Measurements from ENCODE around the gene GAL3ST3.

The GAL3ST3 gene

GRCh38 chr11:66001942-66002647 lies 46.9 kb downstream of the GAL3ST3 start, which contains the start of the genes BANF1 and EIF1AD:
BANF1 (plus strand) TSS chr11:66002503; CDS start chr11:66003251, 748 bp downstream.
EIF1AD (minus strand) TSS chr11:66002157; CDS start chr11:66000389, 1,768 bp downstream.
- peak; percentile 88 for DNase-seq (ENCODE audit: extremely low spot score)
- CTCF ChIA-PET, result interaction anchor here (1.0 kb wide), 1 partner anchor 142 kb away, joined by 3 read pairs; no protein-coding TSS in a partner anchor
- peak; percentile 73 for TF ChIP-seq PKNOX1 (IDR thresholded peaks at IDR 0.05)
- TF ChIP-seq L3MBTL2 (conservative IDR thresholded peaks at IDR 0.05), result peak; percentile 86
- TF ChIP-seq ZNF384 (IDR thresholded peaks at IDR 0.05), result no peak
- TF ChIP-seq FOXK2 (IDR thresholded peaks at IDR 0.05), result peak; percentile 49; the same call in 1 of the 2 replicates
- TF ChIP-seq FOXA1 (IDR thresholded peaks at IDR 0.05), result no peak
- no peak for TF ChIP-seq LEF1 (IDR thresholded peaks at IDR 0.05; ENCODE audit: borderline replicate concordance)
- peak; percentile 94 for TF ChIP-seq CTBP1 (IDR thresholded peaks at IDR 0.05; ENCODE audit: borderline replicate concordance)
- TF ChIP-seq ARNT (IDR thresholded peaks at IDR 0.05), result 0 out of 2 replicates have a peak, but pooled peaks have one; percentile 43
- no peak for TF ChIP-seq SP1 (IDR thresholded peaks at IDR 0.05)
- TF ChIP-seq BHLHE40 (IDR thresholded peaks at IDR 0.05; ENCODE audit: borderline replicate concordance), result no peak
- TF ChIP-seq HDGF (IDR thresholded peaks at IDR 0.05; ENCODE audit: borderline replicate concordance), result no peak
- peak; percentile 90 for TF ChIP-seq ELF4 (IDR thresholded peaks at IDR 0.05)
- no peak for TF ChIP-seq SUZ12 (IDR thresholded peaks at IDR 0.05)
- TF ChIP-seq TARDBP (IDR thresholded peaks at IDR 0.05), result no peak
- no peak for TF ChIP-seq NFRKB (IDR thresholded peaks at IDR 0.05)
- no peak for TF ChIP-seq FOXM1 (IDR thresholded peaks at IDR 0.05; ENCODE audit: borderline replicate concordance)
- POLR2A ChIA-PET, result interaction anchor here (0.6 to 1.5 kb wide), 14 partner anchors 11 to 387 kb away, joined by 3 to 9 read pairs (median 4); partner anchors contain the start of genes CCDC85B, FIBP, MUS81 and PCNX3

DNA sequence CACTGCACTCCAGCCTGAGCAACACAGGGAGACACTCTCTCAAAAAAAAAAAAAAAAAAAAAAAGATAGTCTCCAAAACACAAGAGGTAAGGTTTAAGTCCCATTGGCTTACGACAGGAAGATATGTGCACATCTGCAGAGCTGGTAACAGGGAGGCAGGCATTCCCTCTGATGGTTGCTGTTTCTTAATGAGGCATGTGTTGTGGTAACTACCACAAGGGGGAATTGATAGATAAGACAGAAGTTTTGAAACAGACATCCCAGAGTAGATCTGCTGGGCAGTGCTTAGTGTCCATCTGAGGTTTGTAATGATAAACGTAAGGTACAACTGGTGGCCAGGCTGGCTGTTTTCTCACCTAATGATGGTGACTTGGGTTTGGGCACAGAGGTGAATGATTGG lies 51.7 kb downstream of the GAL3ST3 start:
- no peak for TF ChIP-seq HDGF (IDR thresholded peaks at IDR 0.05; ENCODE audit: borderline replicate concordance)
- TF ChIP-seq NFRKB (IDR thresholded peaks at IDR 0.05), result no peak
- TF ChIP-seq ELF4 (IDR thresholded peaks at IDR 0.05), result no peak
- TF ChIP-seq CTBP1 (IDR thresholded peaks at IDR 0.05; ENCODE audit: borderline replicate concordance), result no peak
- TF ChIP-seq PKNOX1 (IDR thresholded peaks at IDR 0.05), result no peak
- TF ChIP-seq L3MBTL2 (conservative IDR thresholded peaks at IDR 0.05), result no peak
- no peak for TF ChIP-seq ZNF384 (IDR thresholded peaks at IDR 0.05)
- no peak for TF ChIP-seq TARDBP (IDR thresholded peaks at IDR 0.05)
- TF ChIP-seq LEF1 (IDR thresholded peaks at IDR 0.05; ENCODE audit: borderline replicate concordance), result no peak
- TF ChIP-seq FOXK2 (IDR thresholded peaks at IDR 0.05), result no peak
- TF ChIP-seq ARNT (IDR thresholded peaks at IDR 0.05), result no peak
- TF ChIP-seq SP1 (IDR thresholded peaks at IDR 0.05), result no peak
- TF ChIP-seq FOXM1 (IDR thresholded peaks at IDR 0.05; ENCODE audit: borderline replicate concordance), result no peak
- no peak for TF ChIP-seq SUZ12 (IDR thresholded peaks at IDR 0.05)
- no peak for TF ChIP-seq BHLHE40 (IDR thresholded peaks at IDR 0.05; ENCODE audit: borderline replicate concordance)
- TF ChIP-seq FOXA1 (IDR thresholded peaks at IDR 0.05), result no peak
- POLR2A ChIA-PET, result no interaction called here
- DNase-seq (ENCODE audit: extremely low spot score), result no peak
- CTCF ChIA-PET, result no interaction called here

GRCh38 chr11:65992056-65992455 lies 56.9 kb downstream of the GAL3ST3 start:
- ChIA-PET POLR2A (no interaction called here), CTCF (interaction anchor here (0.9 to 1.8 kb wide), 4 partner anchors 30 to 281 kb away, joined by 3 to 4 read pairs (median 4); partner anchors contain the start of genes KAT5 and MUS81)
- DNase-seq (ENCODE audit: extremely low spot score), result no peak
- TF ChIP-seq BHLHE40 (IDR thresholded peaks at IDR 0.05; ENCODE audit: borderline replicate concordance) (no peak), SP1 (IDR thresholded peaks at IDR 0.05) (no peak), FOXA1 (IDR thresholded peaks at IDR 0.05) (no peak), LEF1 (IDR thresholded peaks at IDR 0.05; ENCODE audit: borderline replicate concordance) (no peak), TARDBP (IDR thresholded peaks at IDR 0.05) (no peak), FOXM1 (IDR thresholded peaks at IDR 0.05; ENCODE audit: borderline replicate concordance) (no peak), NFRKB (IDR thresholded peaks at IDR 0.05) (no peak), ARNT (IDR thresholded peaks at IDR 0.05) (no peak), L3MBTL2 (conservative IDR thresholded peaks at IDR 0.05) (no peak), FOXK2 (IDR thresholded peaks at IDR 0.05) (no peak), ZNF384 (IDR thresholded peaks at IDR 0.05) (no peak), CTBP1 (IDR thresholded peaks at IDR 0.05; ENCODE audit: borderline replicate concordance) (no peak), ELF4 (IDR thresholded peaks at IDR 0.05) (no peak), PKNOX1 (IDR thresholded peaks at IDR 0.05) (no peak), SUZ12 (IDR thresholded peaks at IDR 0.05) (no peak), HDGF (IDR thresholded peaks at IDR 0.05; ENCODE audit: borderline replicate concordance) (no peak)
